A673 (cell line): ENCODE measurements around the gene DAPK2.

Experiments used
- EZH2 ChIP-seq: fragments of 200-600 bp; sonication (generic); IDR thresholded peaks from 2 replicates; pipeline ENCODE4 v1.6.1; 2017; ENCODE audit warnings: borderline replicate concordance, low read depth, mild to moderate bottlenecking, mixed read lengths, antibody characterized with exemption, low read length; ENCODE audit not compliant: poor library complexity, severe bottlenecking
- TF ChIP-seq, protein P1 (sequence below): fragments of 300-800, 200-600 bp; sonication (generic); conservative IDR thresholded peaks from 2 replicates; pipeline ENCODE4 v1.5.1; 2017; ENCODE audit warnings: low read depth, mild to moderate bottlenecking, antibody characterized with exemption, low read length, moderate library complexity, mixed read lengths

DNA sequence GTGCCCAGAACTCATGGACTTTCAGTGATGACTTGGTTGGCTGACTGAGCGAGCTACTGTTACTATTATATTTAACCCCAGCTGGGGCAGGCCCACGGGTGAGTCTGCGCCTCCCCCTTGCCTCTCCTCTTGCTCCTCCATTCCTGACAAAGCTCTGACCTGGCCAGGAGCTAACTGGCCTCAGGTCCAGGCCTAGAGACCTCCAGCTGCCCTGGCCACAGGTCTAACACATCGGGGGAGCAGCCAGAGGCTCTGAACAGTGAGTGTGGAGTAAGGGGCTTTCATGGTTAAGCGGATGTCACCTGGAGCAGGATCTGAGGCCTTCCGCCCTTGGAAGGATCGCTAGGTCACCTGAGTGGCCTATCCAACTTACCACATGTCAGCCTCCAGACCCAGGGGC is 116.3 kb downstream of the DAPK2 start:
- TF ChIP-seq, protein P1, sequence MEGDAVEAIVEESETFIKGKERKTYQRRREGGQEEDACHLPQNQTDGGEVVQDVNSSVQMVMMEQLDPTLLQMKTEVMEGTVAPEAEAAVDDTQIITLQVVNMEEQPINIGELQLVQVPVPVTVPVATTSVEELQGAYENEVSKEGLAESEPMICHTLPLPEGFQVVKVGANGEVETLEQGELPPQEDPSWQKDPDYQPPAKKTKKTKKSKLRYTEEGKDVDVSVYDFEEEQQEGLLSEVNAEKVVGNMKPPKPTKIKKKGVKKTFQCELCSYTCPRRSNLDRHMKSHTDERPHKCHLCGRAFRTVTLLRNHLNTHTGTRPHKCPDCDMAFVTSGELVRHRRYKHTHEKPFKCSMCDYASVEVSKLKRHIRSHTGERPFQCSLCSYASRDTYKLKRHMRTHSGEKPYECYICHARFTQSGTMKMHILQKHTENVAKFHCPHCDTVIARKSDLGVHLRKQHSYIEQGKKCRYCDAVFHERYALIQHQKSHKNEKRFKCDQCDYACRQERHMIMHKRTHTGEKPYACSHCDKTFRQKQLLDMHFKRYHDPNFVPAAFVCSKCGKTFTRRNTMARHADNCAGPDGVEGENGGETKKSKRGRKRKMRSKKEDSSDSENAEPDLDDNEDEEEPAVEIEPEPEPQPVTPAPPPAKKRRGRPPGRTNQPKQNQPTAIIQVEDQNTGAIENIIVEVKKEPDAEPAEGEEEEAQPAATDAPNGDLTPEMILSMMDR: no peak
- TF ChIP-seq EZH2: no peak
